Liver (tissue), 9 donors: ENCODE results near the gene CARD19. TPM values are rescaled to one million over a fixed set of nuclear protein-coding genes. Genes with fewer than 3 reads are reported as not detected.

ENCODE experiments used
- DNase-seq: peaks from one replicate; pipeline ENCODE4 v3.0.0-alpha.2; 2017; ENCODE audit warnings: low spot score
- H3K27ac ChIP-seq, 2 donors: one replicate each; pipeline ENCODE4 v1.7.0; 2013; ENCODE audit warnings: inconsistent platforms in 2 of 2, low read length in 2 of 2, control low read depth in 1 of 2, low read depth in 1 of 2, mild to moderate bottlenecking in 1 of 2
- H3K27me3 ChIP-seq, 4 donors: one replicate each; pipeline versions ENCODE4 v1.6.1 to v1.7.0; 2013; ENCODE audit warnings: low read length in 3 of 4, inconsistent platforms in 1 of 4, mild to moderate bottlenecking in 1 of 4, moderate library complexity in 1 of 4; ENCODE audit not compliant: control insufficient read depth in 4 of 4, insufficient read depth in 4 of 4
- H3K36me3 ChIP-seq, 4 donors: one replicate each; pipeline versions ENCODE4 v1.6.1 to v1.7.0; 2013; ENCODE audit warnings: low read length in 3 of 4, mild to moderate bottlenecking in 3 of 4, low read depth in 1 of 4, moderate library complexity in 1 of 4; ENCODE audit not compliant: control insufficient read depth in 4 of 4, insufficient read depth in 3 of 4
- H3K4me1 ChIP-seq, 4 donors: one replicate each; pipeline versions ENCODE4 v1.6.1 to v1.7.0; 2013; ENCODE audit warnings: low read length in 3 of 4, mild to moderate bottlenecking in 3 of 4, moderate library complexity in 1 of 4; ENCODE audit not compliant: control insufficient read depth in 4 of 4, insufficient read depth in 4 of 4
- H3K4me3 ChIP-seq, 3 donors: one replicate each; pipeline versions ENCODE4 v1.6.1 to v1.7.0; 2013; ENCODE audit warnings: low read length in 3 of 3, control low read depth in 1 of 3, low read depth in 1 of 3, mild to moderate bottlenecking in 1 of 3
- H3K9ac ChIP-seq, 2 donors: one replicate each; pipeline ENCODE4 v1.7.0; 2013; ENCODE audit warnings: low read length in 2 of 2, mild to moderate bottlenecking in 2 of 2, moderate library complexity in 2 of 2, control low read depth in 1 of 2, low read depth in 1 of 2
- H3K9me3 ChIP-seq, 4 donors: one replicate each; pipeline versions ENCODE4 v1.6.1 to v1.7.0; 2013; ENCODE audit warnings: low read length in 3 of 4; ENCODE audit not compliant: control insufficient read depth in 4 of 4
- FOXA1 ChIP-seq: IDR thresholded peaks from 2 replicates; pipeline ENCODE4 v1.6.1; 2016; ENCODE audit warnings: antibody characterized with exemption
- FOXA2 ChIP-seq: IDR thresholded peaks from 2 replicates; pipeline ENCODE4 v1.6.1; 2016; ENCODE audit warnings: antibody characterized with exemption
- GABPA ChIP-seq, 2 donors: IDR thresholded peaks in 1 of 2; conservative IDR thresholded peaks in 1 of 2; 2 replicates each; pipeline ENCODE4 v1.6.1; 2016; ENCODE audit warnings: antibody characterized with exemption in 2 of 2, mild to moderate bottlenecking in 1 of 2, moderate library complexity in 1 of 2
- HNF4A ChIP-seq, 2 donors: conservative IDR thresholded peaks; 2 replicates each; pipeline ENCODE4 v1.6.1; 2016; ENCODE audit warnings: antibody characterized with exemption in 2 of 2, mild to moderate bottlenecking in 2 of 2
- HNF4G ChIP-seq: IDR thresholded peaks from 2 replicates; pipeline ENCODE4 v1.6.1; 2016; ENCODE audit warnings: antibody characterized with exemption
- JUND ChIP-seq, 2 donors: IDR thresholded peaks; 2 replicates each; pipeline ENCODE4 v1.6.1; 2016; ENCODE audit warnings: antibody characterized with exemption in 2 of 2
- RAD21 ChIP-seq, 2 donors: IDR thresholded peaks; 2 replicates each; pipeline ENCODE4 v1.6.1; 2016; ENCODE audit warnings: antibody characterized with exemption in 2 of 2, mild to moderate bottlenecking in 2 of 2
- RXRA ChIP-seq, 2 donors: IDR thresholded peaks; 2 replicates each; pipeline ENCODE4 v1.6.1; 2017 to 2018; ENCODE audit warnings: antibody characterized with exemption in 2 of 2, mild to moderate bottlenecking in 1 of 2
- SP1 ChIP-seq: IDR thresholded peaks from 2 replicates; pipeline ENCODE4 v1.6.1; 2018; ENCODE audit warnings: antibody characterized with exemption, mild to moderate bottlenecking
- TAF1 ChIP-seq: conservative IDR thresholded peaks from 2 replicates; pipeline ENCODE4 v1.6.1; 2016; ENCODE audit warnings: antibody characterized with exemption, mild to moderate bottlenecking
- YY1 ChIP-seq: IDR thresholded peaks from 2 replicates; pipeline ENCODE4 v1.6.1; 2016; ENCODE audit warnings: antibody characterized with exemption, mild to moderate bottlenecking
- WGBS: extraction: QIAGEN DNeasy Blood & Tissue Kit; methylation state at CpG from one replicate; pipeline ENCODE4 v1.1.7; 2013; 5-methylcytosine and 5-hydroxymethylcytosine counted together
- polyA plus RNA-seq, 2 donors: library from polyadenylated mRNA; stranded (reverse) in 1 of 2; unstranded in 1 of 2; fragments of 200-250 nt in 1 of 2; fragments of >200 nt in 1 of 2; fragmentation: Nextera tagmentation in 1 of 2; extraction: Ambion mirVana in 1 of 2; gene quantifications; one replicate each; pipeline versions ENCODE4 v1.2.1 to v1.2.3, GENCODE V29; 2013 to 2015
- total RNA-seq, 2 donors: library from RNA; depleted of rRNA; stranded (reverse); fragments of >200 nt; gene quantifications; one replicate each; pipeline ENCODE4 v1.2.3, GENCODE V29; 2014
- TF ChIP-seq, protein P1 (sequence below): IDR thresholded peaks from 2 replicates; pipeline ENCODE4 v1.6.1; 2016; ENCODE audit warnings: antibody characterized with exemption
- TF ChIP-seq, protein P2 (sequence below): IDR thresholded peaks from 2 replicates; pipeline ENCODE4 v1.6.1; 2016; ENCODE audit warnings: antibody characterized with exemption
- TF ChIP-seq, protein P3 (sequence below): IDR thresholded peaks from 2 replicates; pipeline ENCODE4 v1.6.1; 2016; ENCODE audit warnings: antibody characterized with exemption
- TF ChIP-seq, protein P4 (sequence below): IDR thresholded peaks from 2 replicates; pipeline ENCODE4 v1.6.1; 2016; ENCODE audit warnings: antibody characterized with exemption, mild to moderate bottlenecking
- donor health status: healthy.
- donor health status: healthy.
- donor health status: healthy.
- donor health status: healthy.
- donor health status: healthy.

Gene CARD19
- total and polyA plus RNA-seq, 4 donors, result 13.0 to 18.2 (median 16.3) TPM

DNA sequence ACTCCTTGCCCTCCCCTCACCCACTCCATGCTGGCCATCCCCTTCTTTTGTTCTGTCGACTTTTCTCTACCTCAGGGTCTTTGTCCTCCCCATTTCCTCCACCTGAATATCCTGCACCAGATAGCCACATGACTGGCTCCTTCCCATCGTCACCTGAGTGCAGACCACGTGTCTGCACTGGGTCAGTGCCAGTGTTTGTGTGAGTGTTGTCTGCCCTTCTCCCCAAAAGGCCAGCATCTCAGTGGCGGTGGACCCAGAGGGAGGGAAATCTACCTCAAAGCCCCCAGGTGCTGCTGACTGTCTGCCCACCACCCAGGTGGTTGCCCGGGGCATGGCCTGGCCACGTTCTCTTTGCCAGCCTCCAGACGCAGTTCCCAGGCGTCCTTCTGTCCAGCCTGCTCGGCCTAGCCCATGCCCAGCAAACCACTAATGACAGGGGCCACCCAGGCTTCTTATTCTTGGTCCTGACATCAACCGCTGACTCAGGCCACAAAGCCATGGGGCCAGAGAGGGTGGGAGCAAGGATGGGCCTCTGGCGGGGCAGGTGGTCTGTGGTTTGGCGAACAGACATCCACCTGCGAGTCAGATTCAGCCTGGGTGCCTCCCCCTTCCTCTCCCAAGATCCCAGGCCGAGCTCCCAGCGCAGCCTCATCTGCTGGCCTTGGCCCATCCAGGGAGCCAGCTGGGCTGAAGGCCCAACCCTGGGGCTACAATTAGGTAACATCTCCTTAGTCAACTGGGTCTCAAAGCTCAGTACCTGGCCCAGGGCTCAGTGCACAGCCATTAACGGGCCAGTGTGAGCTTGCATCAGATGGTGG lies 43.6 kb downstream of the CARD19 start:
- Histone ChIP-seq H3K4me1 (peaks cover 6 to 17% (median 10%) of the 10 kb centered on the region in 4 donors), H3K9me3 (peaks cover 0 to 2% (median 0%) of the 10 kb centered on the region in 4 donors), H3K27ac (no peak overlapping the region), H3K9ac (no peak overlapping the region), H3K36me3 (no peaks in the 10 kb centered on the region), H3K4me3 (no peak overlapping the region), H3K27me3 (no peaks in the 10 kb centered on the region)
- DNase-seq, result no peak
- WGBS, result 93% methylated on average over 16 of the region's 16 CpGs
- TF ChIP-seq FOXA1 (no peak), SP1 (no peak), JUND (IDR thresholded peaks at IDR 0.05) (no peak), HNF4G (no peak), FOXA2 (no peak), RAD21 (IDR thresholded peaks at IDR 0.05) (no peak), GABPA (IDR thresholded peaks at IDR 0.05 in 1 of 2, conservative IDR thresholded peaks at IDR 0.05 in 1 of 2) (no peak), HNF4A (conservative IDR thresholded peaks at IDR 0.05) (no peak), RXRA (IDR thresholded peaks at IDR 0.05) (no peak), YY1 (no peak)
- TF ChIP-seq, protein P1, sequence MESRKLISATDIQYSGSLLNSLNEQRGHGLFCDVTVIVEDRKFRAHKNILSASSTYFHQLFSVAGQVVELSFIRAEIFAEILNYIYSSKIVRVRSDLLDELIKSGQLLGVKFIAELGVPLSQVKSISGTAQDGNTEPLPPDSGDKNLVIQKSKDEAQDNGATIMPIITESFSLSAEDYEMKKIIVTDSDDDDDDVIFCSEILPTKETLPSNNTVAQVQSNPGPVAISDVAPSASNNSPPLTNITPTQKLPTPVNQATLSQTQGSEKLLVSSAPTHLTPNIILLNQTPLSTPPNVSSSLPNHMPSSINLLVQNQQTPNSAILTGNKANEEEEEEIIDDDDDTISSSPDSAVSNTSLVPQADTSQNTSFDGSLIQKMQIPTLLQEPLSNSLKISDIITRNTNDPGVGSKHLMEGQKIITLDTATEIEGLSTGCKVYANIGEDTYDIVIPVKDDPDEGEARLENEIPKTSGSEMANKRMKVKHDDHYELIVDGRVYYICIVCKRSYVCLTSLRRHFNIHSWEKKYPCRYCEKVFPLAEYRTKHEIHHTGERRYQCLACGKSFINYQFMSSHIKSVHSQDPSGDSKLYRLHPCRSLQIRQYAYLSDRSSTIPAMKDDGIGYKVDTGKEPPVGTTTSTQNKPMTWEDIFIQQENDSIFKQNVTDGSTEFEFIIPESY, result no peak
- TF ChIP-seq, protein P2, sequence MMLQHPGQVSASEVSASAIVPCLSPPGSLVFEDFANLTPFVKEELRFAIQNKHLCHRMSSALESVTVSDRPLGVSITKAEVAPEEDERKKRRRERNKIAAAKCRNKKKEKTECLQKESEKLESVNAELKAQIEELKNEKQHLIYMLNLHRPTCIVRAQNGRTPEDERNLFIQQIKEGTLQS, result no peak
- TF ChIP-seq, protein P3, sequence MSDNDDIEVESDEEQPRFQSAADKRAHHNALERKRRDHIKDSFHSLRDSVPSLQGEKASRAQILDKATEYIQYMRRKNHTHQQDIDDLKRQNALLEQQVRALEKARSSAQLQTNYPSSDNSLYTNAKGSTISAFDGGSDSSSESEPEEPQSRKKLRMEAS, result no peak
- TF ChIP-seq, protein P4, sequence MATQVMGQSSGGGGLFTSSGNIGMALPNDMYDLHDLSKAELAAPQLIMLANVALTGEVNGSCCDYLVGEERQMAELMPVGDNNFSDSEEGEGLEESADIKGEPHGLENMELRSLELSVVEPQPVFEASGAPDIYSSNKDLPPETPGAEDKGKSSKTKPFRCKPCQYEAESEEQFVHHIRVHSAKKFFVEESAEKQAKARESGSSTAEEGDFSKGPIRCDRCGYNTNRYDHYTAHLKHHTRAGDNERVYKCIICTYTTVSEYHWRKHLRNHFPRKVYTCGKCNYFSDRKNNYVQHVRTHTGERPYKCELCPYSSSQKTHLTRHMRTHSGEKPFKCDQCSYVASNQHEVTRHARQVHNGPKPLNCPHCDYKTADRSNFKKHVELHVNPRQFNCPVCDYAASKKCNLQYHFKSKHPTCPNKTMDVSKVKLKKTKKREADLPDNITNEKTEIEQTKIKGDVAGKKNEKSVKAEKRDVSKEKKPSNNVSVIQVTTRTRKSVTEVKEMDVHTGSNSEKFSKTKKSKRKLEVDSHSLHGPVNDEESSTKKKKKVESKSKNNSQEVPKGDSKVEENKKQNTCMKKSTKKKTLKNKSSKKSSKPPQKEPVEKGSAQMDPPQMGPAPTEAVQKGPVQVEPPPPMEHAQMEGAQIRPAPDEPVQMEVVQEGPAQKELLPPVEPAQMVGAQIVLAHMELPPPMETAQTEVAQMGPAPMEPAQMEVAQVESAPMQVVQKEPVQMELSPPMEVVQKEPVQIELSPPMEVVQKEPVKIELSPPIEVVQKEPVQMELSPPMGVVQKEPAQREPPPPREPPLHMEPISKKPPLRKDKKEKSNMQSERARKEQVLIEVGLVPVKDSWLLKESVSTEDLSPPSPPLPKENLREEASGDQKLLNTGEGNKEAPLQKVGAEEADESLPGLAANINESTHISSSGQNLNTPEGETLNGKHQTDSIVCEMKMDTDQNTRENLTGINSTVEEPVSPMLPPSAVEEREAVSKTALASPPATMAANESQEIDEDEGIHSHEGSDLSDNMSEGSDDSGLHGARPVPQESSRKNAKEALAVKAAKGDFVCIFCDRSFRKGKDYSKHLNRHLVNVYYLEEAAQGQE, result no peak

DNA sequence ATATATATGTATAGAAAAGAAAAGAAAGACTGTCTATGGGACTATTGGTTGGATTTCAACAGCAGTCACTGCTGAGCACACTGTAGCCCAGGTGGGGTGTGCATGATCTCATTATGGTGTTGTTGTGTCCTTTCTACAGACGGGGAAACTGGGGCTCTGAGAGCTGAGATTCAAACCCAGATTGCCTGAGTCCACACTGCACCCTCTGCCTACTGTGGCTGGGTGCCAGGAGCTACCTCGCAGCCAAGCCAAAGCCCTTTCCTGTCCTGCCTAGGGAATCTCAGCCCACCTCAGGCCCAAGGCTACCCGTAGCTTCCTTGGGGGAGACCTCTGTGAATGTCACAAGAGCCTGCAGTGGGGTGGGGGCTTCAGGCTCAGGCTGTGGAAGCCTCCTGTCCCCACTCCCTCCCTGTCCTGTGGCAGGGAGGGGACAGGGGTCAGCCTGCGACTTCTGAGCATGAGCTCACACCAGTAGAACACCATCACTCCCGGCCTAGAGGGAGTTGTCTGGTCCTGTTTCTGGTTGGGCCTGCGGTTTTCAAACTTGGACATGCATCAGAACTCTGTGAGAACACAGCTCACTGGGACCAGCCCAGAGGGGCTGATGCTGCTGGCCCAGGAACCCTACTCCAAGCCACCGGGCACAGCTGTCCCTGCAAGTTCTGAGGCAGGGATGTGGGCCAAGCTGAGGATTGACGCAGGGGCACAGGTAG lies 45.9 kb downstream of the CARD19 start:
- Histone ChIP-seq H3K4me3 (no peak overlapping the region), H3K36me3 (no peaks in the 10 kb centered on the region), H3K27me3 (no peaks in the 10 kb centered on the region), H3K4me1 (peaks cover 0 to 3% (median 0%) of the 10 kb centered on the region in 4 donors), H3K27ac (no peak overlapping the region), H3K9ac (no peak overlapping the region), H3K9me3 (peaks cover 0 to 2% (median 0%) of the 10 kb centered on the region in 4 donors)
- 93% methylated on average over 8 of the region's 8 CpGs for WGBS
- no peak for DNase-seq
- TF ChIP-seq HNF4A (conservative IDR thresholded peaks at IDR 0.05) (no peak), GABPA (IDR thresholded peaks at IDR 0.05 in 1 of 2, conservative IDR thresholded peaks at IDR 0.05 in 1 of 2) (no peak), RXRA (IDR thresholded peaks at IDR 0.05) (no peak), HNF4G (no peak), JUND (IDR thresholded peaks at IDR 0.05) (no peak), SP1 (no peak), FOXA2 (no peak), YY1 (no peak), RAD21 (IDR thresholded peaks at IDR 0.05) (no peak), TAF1 (no peak)
- TF ChIP-seq, protein P2, result no peak
- TF ChIP-seq, protein P4, result no peak
- TF ChIP-seq, protein P3, result no peak
- TF ChIP-seq, protein P1, result no peak
